ENCODE data around the gene KIAA0319L. TPM values are rescaled to one million over a fixed set of nuclear protein-coding genes. Genes with fewer than 3 reads are reported as not detected.

KIAA0319L gene
- total and polyA plus RNA-seq, 3 donors from 2014 or later, result 55.6 to 90.1 (median 90.1) TPM

DNA sequence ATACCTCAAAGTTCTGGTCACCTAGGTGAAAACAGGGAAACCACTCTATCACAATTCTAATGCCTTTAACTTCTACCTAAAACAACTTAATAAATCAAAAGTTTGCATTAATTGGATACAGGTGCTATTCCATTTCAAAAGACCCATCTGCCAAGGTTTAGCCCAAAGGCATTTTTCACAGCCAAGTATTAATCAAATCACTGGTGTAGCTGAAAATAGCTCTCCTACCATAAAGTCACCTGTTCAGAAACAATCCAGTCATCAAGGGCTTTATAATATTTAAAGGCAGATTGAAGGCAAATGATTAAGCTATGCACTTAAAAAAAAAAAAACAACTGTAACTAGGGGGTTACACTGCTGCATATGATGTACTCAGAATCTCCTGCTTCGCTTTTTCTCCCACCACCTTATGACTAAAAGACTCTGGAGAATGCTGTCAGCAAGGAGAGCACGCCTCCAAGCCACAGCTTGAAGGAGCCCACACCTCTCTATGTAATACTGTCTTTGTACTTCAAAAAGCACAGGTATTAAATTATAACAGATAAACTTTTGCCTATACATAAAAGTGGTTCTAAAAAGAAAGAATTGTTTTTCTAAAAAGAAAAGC, 20.5 kb downstream of the KIAA0319L start:
- intact Hi-C loops (cut with DNase I; ENCODE audit: low total_unique reads), result no loop called here
- H3K36me3 ChIP-seq (ENCODE audit: low read depth, missing control alignments), result no peaks in the 10 kb centered on the region
- WGBS, 2 donors, result 86 to 90% methylated on average over 2 of the region's 2 CpGs
- H3K27me3 ChIP-seq, result no peaks in the 10 kb centered on the region
- H3K27ac ChIP-seq, result no peak overlapping the region
- TF ChIP-seq, protein P1, sequence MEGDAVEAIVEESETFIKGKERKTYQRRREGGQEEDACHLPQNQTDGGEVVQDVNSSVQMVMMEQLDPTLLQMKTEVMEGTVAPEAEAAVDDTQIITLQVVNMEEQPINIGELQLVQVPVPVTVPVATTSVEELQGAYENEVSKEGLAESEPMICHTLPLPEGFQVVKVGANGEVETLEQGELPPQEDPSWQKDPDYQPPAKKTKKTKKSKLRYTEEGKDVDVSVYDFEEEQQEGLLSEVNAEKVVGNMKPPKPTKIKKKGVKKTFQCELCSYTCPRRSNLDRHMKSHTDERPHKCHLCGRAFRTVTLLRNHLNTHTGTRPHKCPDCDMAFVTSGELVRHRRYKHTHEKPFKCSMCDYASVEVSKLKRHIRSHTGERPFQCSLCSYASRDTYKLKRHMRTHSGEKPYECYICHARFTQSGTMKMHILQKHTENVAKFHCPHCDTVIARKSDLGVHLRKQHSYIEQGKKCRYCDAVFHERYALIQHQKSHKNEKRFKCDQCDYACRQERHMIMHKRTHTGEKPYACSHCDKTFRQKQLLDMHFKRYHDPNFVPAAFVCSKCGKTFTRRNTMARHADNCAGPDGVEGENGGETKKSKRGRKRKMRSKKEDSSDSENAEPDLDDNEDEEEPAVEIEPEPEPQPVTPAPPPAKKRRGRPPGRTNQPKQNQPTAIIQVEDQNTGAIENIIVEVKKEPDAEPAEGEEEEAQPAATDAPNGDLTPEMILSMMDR (IDR thresholded peaks at IDR 0.05), result no peak
- no peak for TF ChIP-seq POLR2A (IDR thresholded peaks at IDR 0.05)
- H3K9me3 ChIP-seq, result no peaks in the 10 kb centered on the region
- H3K4me3 ChIP-seq, result no peak overlapping the region
- DNase-seq, result no peak
- peaks cover 9% of the 10 kb centered on the region for H3K4me1 ChIP-seq

DNA sequence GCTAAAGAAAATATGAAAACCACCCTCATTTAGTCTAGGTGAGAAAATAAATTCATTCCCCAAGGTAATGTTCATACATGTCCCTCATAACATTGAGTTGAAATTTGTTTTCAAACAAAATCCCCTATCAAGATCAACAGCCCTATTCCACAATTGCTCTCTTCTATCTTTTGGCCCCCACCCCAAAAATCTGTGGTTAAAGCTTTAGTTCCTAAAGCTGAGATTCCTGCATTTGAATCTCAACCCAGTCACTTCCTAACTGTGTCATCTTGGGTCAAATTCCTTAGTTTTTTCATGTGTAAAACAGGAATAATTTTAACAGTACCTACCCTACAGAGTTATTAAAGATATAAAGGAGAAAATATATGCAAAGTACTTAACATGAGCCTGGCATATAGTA, 22.0 kb downstream of the KIAA0319L start:
- H3K9me3 ChIP-seq, result no peaks in the 10 kb centered on the region
- no peak for DNase-seq
- no peaks in the 10 kb centered on the region for H3K36me3 ChIP-seq (ENCODE audit: low read depth, missing control alignments)
- no peak for TF ChIP-seq POLR2A (IDR thresholded peaks at IDR 0.05)
- TF ChIP-seq, protein P1 (IDR thresholded peaks at IDR 0.05), result no peak
- H3K27me3 ChIP-seq, result no peaks in the 10 kb centered on the region
- intact Hi-C loops (cut with DNase I; ENCODE audit: low total_unique reads), result no loop called here
- no peak overlapping the region for H3K4me3 ChIP-seq
- H3K27ac ChIP-seq, result no peak overlapping the region
- peaks cover 8% of the 10 kb centered on the region for H3K4me1 ChIP-seq

DNA sequence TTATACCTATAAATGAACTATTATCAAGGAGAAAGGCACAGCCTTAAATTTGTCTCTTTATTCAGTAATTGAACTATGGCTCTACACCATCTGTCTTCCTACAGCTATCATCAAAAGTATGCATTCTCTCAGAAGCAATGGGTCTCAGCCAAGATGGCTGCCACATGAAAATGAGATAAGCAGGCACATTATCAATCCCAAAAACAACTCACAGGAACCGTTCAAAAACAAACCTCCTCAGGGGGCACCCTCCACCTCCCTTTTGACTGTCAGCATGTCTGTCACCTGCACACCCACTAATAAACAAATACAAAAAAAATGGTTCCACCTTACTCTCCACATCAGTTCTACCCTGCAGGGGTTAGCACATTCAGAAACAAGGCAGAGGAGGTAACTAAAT, 23.6 kb downstream of the KIAA0319L start:
- Histone ChIP-seq H3K27me3 (no peaks in the 10 kb centered on the region), H3K36me3 (ENCODE audit: low read depth, missing control alignments) (no peaks in the 10 kb centered on the region), H3K27ac (no peak overlapping the region), H3K4me3 (no peak overlapping the region), H3K4me1 (no peaks in the 10 kb centered on the region), H3K9me3 (no peaks in the 10 kb centered on the region)
- 11 to 49% methylated on average over 1 of the region's 1 CpG for WGBS, 2 donors
- TF ChIP-seq POLR2A (IDR thresholded peaks at IDR 0.05), result no peak
- TF ChIP-seq, protein P1 (IDR thresholded peaks at IDR 0.05), result no peak
- no peak for DNase-seq
- intact Hi-C loops (cut with DNase I; ENCODE audit: low total_unique reads), result no loop called here

DNA sequence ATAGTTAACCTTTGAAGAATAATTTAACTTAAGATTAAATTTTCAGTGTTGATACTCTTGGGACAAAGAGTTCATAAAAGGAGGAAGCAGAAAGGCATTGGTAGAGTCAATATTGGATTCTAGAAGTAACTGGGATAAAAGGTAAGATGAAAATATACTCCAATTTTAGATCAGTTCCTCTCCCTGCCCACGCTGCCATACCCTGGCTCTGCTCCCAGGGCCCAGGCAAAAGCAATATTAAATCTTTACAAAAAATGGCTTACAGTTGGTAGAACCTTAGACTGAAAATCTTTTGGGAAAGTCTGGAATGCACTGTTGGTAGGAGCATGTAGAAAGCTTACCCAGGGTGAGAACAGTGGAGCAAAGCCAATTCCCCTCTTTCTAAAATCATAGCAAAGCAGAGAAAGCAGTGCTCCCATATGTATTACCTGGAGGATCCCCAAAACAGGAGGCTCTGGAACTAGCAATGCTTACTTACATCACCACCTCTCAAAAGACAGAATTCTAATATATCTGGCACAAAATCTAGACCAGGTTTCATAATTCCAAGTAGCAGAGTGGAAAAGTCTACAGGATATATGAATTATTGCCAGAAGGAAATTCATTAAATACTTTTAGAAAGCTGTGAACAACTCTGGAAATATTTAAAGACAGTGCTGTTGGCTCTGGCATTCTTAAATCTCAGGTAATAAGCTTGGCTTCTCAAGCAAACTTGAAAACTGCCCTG, 24.5 kb downstream of the KIAA0319L start:
- Histone ChIP-seq H3K27ac (no peak overlapping the region), H3K27me3 (no peaks in the 10 kb centered on the region), H3K9me3 (no peaks in the 10 kb centered on the region), H3K4me3 (no peak overlapping the region), H3K36me3 (ENCODE audit: low read depth, missing control alignments) (no peaks in the 10 kb centered on the region), H3K4me1 (no peaks in the 10 kb centered on the region)
- DNase-seq, result no peak
- WGBS, 2 donors, result 75 to 89% methylated on average over 1 of the region's 1 CpG
- no peak for TF ChIP-seq POLR2A (IDR thresholded peaks at IDR 0.05)
- TF ChIP-seq, protein P1 (IDR thresholded peaks at IDR 0.05), result no peak
- intact Hi-C loops (cut with DNase I; ENCODE audit: low total_unique reads), result no loop called here

DNA sequence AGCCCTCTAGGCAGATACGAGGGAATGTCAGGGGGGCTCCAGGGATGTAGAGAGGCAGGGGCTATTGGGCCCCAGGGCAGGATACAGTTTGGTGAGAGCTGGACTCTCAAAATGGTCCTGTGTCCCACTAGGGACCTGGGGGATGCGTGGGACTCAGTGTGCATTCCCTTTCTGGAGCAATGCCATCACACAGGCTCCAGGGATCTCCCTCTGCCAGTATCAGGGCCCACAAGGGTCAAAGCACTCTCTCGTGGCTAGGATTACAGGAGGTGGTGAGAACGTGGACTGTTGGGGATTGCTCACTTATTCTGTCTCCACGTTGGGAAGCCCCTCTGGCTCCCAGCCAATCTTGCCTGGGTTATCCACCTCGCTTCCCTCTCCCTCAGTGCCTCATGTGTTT, 25.8 kb downstream of the KIAA0319L start:
- no peaks in the 10 kb centered on the region for H3K27me3 ChIP-seq
- intact Hi-C loops (cut with DNase I; ENCODE audit: low total_unique reads), result no loop called here
- WGBS, 2 donors, result 78% methylated on average over 4 to 6 of the region's 6 CpGs
- H3K4me3 ChIP-seq, result no peak overlapping the region
- DNase-seq, result no peak
- H3K4me1 ChIP-seq, result no peaks in the 10 kb centered on the region
- no peaks in the 10 kb centered on the region for H3K9me3 ChIP-seq
- TF ChIP-seq, protein P1 (IDR thresholded peaks at IDR 0.05), result no peak
- no peak for TF ChIP-seq POLR2A (IDR thresholded peaks at IDR 0.05)
- no peaks in the 10 kb centered on the region for H3K36me3 ChIP-seq (ENCODE audit: low read depth, missing control alignments)
- no peak overlapping the region for H3K27ac ChIP-seq

Measured in testis (tissue), 3 donors.